AG09309 (cell line): Measurements from ENCODE around the gene NUBP2.

ENCODE experiments used
- DNase-seq: peaks from one replicate; pipeline ENCODE4 v3.0.0-alpha.2; 2010; ENCODE audit warnings: low read depth
- H3K4me3 ChIP-seq: 2 replicates; pipeline ENCODE4 v1.5.1; 2011; ENCODE audit warnings: mild to moderate bottlenecking, low read depth, low read length, moderate library complexity; ENCODE audit not compliant: control insufficient read depth
- TF ChIP-seq, protein P1 (sequence below): IDR thresholded peaks from 2 replicates; pipeline ENCODE4 v1.5.1; 2011; ENCODE audit warnings: mild to moderate bottlenecking, low read depth, low read length, inconsistent platforms; ENCODE audit not compliant: insufficient read depth, control insufficient read depth; ENCODE audit errors: missing control alignments

Gene NUBP2

DNA sequence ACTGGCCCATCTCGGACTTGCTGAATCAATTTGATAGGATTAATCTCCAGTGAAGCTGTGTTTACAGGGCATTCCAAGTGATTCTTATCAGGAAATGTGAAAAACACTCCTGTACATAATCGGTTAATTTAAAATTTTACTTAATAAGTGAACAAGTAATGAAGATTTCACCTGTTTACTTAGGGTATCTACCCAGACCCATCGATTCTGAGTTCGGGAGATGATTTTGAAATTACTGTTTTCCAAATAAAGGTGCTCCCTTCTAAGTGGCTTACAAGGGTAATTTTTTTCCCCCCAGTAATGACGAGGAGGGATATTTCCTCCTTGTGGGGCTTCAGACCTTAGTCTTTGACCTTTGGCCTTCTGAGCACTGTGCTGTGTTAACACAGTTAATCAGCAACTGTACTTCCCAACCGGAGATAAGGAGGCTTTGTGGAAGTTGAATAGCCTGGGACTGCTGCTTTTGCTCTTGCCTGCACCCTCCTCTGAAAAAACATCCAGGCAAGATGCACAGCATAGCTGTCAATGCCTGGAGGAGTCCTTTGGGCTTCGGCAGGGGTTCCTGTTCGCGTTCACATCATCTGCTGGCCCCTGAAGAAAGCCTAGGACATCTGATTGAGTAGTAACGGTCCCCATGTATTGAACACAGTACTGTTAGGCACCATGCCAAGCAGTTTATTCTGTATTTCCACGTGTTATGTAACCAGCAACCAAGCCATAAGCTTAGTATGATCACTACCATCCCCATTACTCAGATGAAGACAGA is 46.1 kb downstream of the NUBP2 start:
- no peak overlapping the region for H3K4me3 ChIP-seq
- TF ChIP-seq, protein P1, sequence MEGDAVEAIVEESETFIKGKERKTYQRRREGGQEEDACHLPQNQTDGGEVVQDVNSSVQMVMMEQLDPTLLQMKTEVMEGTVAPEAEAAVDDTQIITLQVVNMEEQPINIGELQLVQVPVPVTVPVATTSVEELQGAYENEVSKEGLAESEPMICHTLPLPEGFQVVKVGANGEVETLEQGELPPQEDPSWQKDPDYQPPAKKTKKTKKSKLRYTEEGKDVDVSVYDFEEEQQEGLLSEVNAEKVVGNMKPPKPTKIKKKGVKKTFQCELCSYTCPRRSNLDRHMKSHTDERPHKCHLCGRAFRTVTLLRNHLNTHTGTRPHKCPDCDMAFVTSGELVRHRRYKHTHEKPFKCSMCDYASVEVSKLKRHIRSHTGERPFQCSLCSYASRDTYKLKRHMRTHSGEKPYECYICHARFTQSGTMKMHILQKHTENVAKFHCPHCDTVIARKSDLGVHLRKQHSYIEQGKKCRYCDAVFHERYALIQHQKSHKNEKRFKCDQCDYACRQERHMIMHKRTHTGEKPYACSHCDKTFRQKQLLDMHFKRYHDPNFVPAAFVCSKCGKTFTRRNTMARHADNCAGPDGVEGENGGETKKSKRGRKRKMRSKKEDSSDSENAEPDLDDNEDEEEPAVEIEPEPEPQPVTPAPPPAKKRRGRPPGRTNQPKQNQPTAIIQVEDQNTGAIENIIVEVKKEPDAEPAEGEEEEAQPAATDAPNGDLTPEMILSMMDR, result no peak

DNA sequence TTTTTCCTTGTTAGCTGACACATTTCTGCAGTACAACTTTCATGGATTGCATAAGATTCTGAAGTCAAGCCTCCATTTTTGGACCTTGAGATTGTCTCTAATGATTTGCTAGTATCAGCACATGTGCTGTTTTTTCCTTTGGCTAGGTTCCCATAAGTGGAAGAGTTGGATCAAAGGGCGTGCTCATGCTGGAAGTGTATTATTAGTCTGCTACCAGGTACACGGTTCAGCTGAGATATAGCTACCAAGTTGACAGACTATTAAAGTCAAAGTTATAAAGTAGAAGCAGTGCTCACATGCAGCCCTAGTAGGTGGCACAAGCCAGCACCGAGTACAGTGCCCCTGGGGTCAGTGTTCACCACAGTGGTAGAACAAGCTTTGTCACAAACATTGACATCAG is 47.5 kb downstream of the NUBP2 start:
- no peak for DNase-seq
- TF ChIP-seq, protein P1, result no peak
- H3K4me3 ChIP-seq, result no peak overlapping the region

More for the DNA sequence above, 46.1 kb downstream of the NUBP2 start:
- DNase-seq, result no peak

DNA sequence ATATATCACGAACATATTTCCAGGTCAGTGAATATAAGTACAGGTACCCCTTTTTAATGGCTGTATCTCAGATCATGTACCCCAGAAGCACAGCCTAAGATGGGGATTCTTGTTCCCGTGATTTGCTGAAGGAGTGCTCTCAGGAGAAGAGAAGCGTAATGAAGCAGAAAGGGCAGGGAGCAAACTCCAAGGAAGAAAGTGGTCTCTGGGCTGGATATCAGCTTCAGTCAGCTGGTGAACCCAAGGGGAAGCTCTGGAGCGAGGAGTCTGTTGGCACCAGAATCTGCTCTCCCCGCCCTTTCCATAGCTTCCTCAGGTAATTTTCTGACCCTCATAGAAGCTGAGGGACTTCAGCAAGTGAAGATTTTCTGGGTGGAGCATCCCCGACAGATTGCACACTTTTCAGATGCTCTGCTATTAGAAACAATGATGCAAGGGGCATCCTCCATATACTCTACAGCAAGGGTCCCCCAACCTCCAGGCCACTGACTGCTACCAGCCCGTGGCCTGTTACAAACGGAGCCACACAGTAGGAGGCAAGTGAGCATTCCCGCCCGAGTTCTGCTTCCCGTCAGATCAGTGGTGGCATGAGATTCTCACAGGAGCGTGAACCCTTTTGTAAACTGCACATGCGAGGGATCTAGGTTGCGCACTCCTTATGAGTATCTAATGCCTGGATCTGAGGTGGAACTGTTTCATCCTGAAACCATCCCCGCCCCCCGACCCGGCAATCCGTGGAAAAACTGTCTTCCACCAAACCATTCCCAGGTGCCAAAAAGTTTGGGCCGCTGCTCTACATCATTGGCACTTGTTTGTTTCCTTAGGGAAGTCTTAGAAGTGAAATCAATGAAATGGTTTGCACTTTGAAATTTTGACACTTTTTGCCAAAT is 48.7 kb downstream of the NUBP2 start:
- H3K4me3 ChIP-seq, result no peak overlapping the region
- TF ChIP-seq, protein P1, result no peak

DNA sequence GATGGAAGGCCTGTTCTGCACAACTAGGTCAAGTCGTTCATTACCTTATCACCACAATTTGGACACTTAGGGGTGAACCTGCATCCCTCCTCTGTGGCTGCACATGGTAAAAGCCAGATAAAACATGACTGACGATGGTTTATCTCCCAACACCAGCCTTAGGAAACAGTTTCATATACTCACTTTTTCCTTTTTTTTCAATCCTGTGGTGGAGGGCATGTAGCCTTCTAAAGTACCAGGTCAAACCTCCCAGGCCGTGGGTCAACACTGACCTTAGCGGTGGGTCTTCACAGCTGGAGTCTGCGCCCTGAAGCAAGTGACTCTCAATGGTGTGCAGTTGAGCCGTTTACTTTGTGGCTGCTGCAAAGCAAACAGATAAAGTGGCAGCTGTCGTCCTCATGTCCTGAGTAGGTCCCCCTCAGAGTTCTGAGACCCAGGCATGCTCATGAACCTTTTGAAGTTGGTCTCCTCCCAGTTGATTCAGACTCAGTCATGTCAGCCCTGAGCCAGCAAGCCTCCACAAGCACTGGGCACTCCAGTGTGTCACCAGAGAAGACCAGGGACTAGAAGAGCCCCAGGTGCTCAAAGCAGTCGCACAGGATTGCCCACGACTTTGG is 50.2 kb downstream of the NUBP2 start:
- TF ChIP-seq, protein P1, result no peak
- no peak for DNase-seq
- no peak overlapping the region for H3K4me3 ChIP-seq

More for the DNA sequence above, 48.7 kb downstream of the NUBP2 start:
- DNase-seq, result no peak

DNA sequence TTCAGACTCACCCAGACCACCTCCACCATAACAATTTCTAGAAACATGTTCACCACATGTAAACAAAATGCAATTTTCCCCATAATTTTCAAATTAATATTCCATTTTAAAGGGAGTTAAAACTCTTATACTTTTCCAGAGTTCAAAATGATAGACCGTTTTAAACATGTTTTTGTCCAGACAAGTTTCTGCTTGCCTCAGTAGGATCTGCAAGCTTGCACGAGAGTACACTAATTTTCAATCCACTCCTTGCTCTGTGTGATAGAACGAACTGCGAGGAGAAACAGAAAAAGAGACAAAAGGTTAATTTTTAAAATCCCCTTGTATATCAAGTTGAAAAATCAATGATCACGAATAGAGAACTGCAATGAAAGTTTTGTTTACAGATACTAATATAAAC is 51.3 kb downstream of the NUBP2 start:
- TF ChIP-seq, protein P1, result no peak
- no peak overlapping the region for H3K4me3 ChIP-seq
- DNase-seq, result no peak
